GM12878 (cell line): ENCODE results near the gene CPA4. TPM values are rescaled to one million over a fixed set of nuclear protein-coding genes. Genes with fewer than 3 reads are reported as not detected.

Experiments used
- ATAC-seq: fragments of 200-7000 bp; cut with Tn5 transposase; 3 replicates; pipeline ENCODE4 v1.9.1; 2020; ENCODE audit warnings: mild to moderate bottlenecking, moderate library complexity
- BruUV-seq: library from RNA; stranded (reverse); fragments of 400-500 nt; replicated peaks from 2 replicates; lab custom pipeline; 2021; lab: Mats Ljungman, UMichigan
- CTCF ChIA-PET: fragments of 300-600 bp; sonication (Branson Sonifier 250); formaldehyde crosslinking; extraction: SDS; loops from one replicate; lab custom pipeline; 2021; ENCODE audit warnings: inconsistent platforms; lab: Yijun Ruan, JAX
- POLR2A ChIA-PET: fragments of 350-600 bp; formaldehyde crosslinking; extraction: SDS; loops from one replicate; lab custom pipeline; 2021; ENCODE audit warnings: inconsistent platforms; lab: Charles Lee
- RAD21 ChIA-PET: fragments of 300-600 bp; sonication (Branson Sonifier 250); formaldehyde crosslinking; loops from one replicate; lab custom pipeline; 2023; ENCODE audit warnings: antibody characterized with exemption; ENCODE audit not compliant: unreplicated experiment; lab: Charles Lee
- SMC1A ChIA-PET: fragments of 300-600 bp; sonication (Branson Sonifier 250); formaldehyde crosslinking; loops from one replicate; lab custom pipeline; 2023; ENCODE audit not compliant: unreplicated experiment, uncharacterized antibody; lab: Charles Lee
- DNase-seq: peaks from one replicate; pipeline ENCODE4 v3.0.0-alpha.2; 2011; ENCODE audit warnings: low read depth, low spot score
- FAIRE-seq: peaks from 3 replicates; lab custom pipeline; 2011; peaks lifted over from hg19 to GRCh38; lab: Jason Lieb, UNC
- H2AFZ ChIP-seq: 2 replicates; pipeline ENCODE4 v1.6.0; 2011; ENCODE audit warnings: low read depth, low read length, control low read depth; ENCODE audit not compliant: control insufficient read depth
- H3K27ac ChIP-seq: 2 replicates; pipeline ENCODE4 v1.5.1; 2011; ENCODE audit warnings: control low read depth; ENCODE audit not compliant: control insufficient read depth, insufficient read depth
- H3K27me3 ChIP-seq, 2 experiments: replicated peaks in 1 of 2; 2 replicates each; pipeline versions ENCODE4 v1.6.0 to v1.6.1; 2011; ENCODE audit warnings: low read length in 1 of 2; ENCODE audit not compliant: control insufficient read depth in 2 of 2, insufficient read depth in 2 of 2
- H3K36me3 ChIP-seq, 2 experiments: 2 replicates each; pipeline ENCODE4 v1.5.1; 2011; ENCODE audit warnings: low read length in 1 of 2; ENCODE audit not compliant: control insufficient read depth in 2 of 2, insufficient read depth in 2 of 2
- H3K4me1 ChIP-seq: 2 replicates; pipeline ENCODE4 v1.6.1; 2011; ENCODE audit warnings: mild to moderate bottlenecking, low read length, moderate library complexity, mixed read lengths; ENCODE audit not compliant: control insufficient read depth, insufficient read depth
- H3K4me2 ChIP-seq: 2 replicates; pipeline ENCODE4 v1.6.0; 2011; ENCODE audit warnings: control low read depth; ENCODE audit not compliant: control insufficient read depth, insufficient read depth
- H3K4me3 ChIP-seq: fragments of 200-600 bp; sonication (generic); 2 replicates; pipeline ENCODE4 v1.5.1; 2016
- H3K79me2 ChIP-seq: 2 replicates; pipeline ENCODE4 v1.6.0; 2011; ENCODE audit warnings: low read length; ENCODE audit not compliant: control insufficient read depth, insufficient read depth
- H3K9ac ChIP-seq: 2 replicates; pipeline ENCODE4 v1.8.0; 2011; ENCODE audit warnings: low read length, control low read depth, mixed read lengths; ENCODE audit not compliant: control insufficient read depth, insufficient read depth
- H3K9me3 ChIP-seq: replicated peaks from 3 replicates; pipeline ENCODE4 v1.5.1; 2011; ENCODE audit warnings: mild to moderate bottlenecking, low read length; ENCODE audit not compliant: control insufficient read depth, insufficient read depth
- H4K20me1 ChIP-seq: 2 replicates; pipeline ENCODE4 v1.6.0; 2011; ENCODE audit not compliant: control insufficient read depth, insufficient read depth
- CEBPZ ChIP-seq: fragments of 150-350 bp; IDR thresholded peaks from 2 replicates; pipeline ENCODE4 v1.6.1; 2016; ENCODE audit warnings: low read depth, low read length
- E2F4 ChIP-seq: IDR thresholded peaks from 2 replicates; pipeline ENCODE4 v1.6.1; 2012; ENCODE audit warnings: low read depth, low read length, improper control_type of control experiment
- MTA3 ChIP-seq: IDR thresholded peaks from 2 replicates; pipeline ENCODE4 v1.6.1; 2012; ENCODE audit warnings: low read length, inconsistent platforms, borderline replicate concordance
- PKNOX1 ChIP-seq: fragments of 450-650 bp; IDR thresholded peaks from 2 replicates; pipeline ENCODE4 v1.6.1; 2016; ENCODE audit warnings: mild to moderate bottlenecking
- RAD21 ChIP-seq: IDR thresholded peaks from 2 replicates; pipeline ENCODE4 v1.6.1; 2011; ENCODE audit warnings: mild to moderate bottlenecking, low read depth, low read length, moderate library complexity; ENCODE audit not compliant: insufficient read depth
- WGBS: methylation state at CpG from one replicate; pipeline ENCODE4 v1.1.6; 2016; ENCODE audit warnings: low lambda C conversion rate; ENCODE audit not compliant: insufficient replicate concordance, insufficient coverage; ENCODE audit errors: missing lambda C conversion rate; 5-methylcytosine and 5-hydroxymethylcytosine counted together
- in situ Hi-C: fragments of 300-500 bp; cut with MboI; formaldehyde crosslinking; loops from 9 replicates; pipeline ENCODE4 v1.14.3; 2018; ENCODE audit warnings: mixed read lengths
- intact Hi-C: fragments of 100-400 bp; cut with micrococcal nuclease; formaldehyde crosslinking; loops from one replicate; pipeline ENCODE4 v1.14.2; 2022; ENCODE audit not compliant: unreplicated experiment
- polyA plus RNA-seq, 11 experiments: library from polyadenylated mRNA; depleted of rRNA in 4 of 11; unstranded in 6 of 11; stranded (reverse) in 5 of 11; fragments of >200 nt; fragmentation: Nextera tagmentation in 4 of 11; fragmentation: Illumina TruSeq in 1 of 11; extraction: Ambion mirVana in 4 of 11; extraction: Trizol in 1 of 11; gene quantifications; 1 replicate in 1 of 11; 2 replicates in 10 of 11; pipeline versions ENCODE4 v1.2.1 to v1.2.3, GENCODE V29; 2011 to 2016; ENCODE audit warnings: inconsistent platforms in 2 of 11, missing spikeins in 2 of 11, low read depth in 1 of 11
- total RNA-seq, 4 experiments: library from RNA; depleted of rRNA in 3 of 4; stranded (reverse); fragments of >200 nt in 3 of 4; fragmentation: Illumina TruSeq in 1 of 4; extraction: Trizol in 1 of 4; gene quantifications; 2 replicates each; pipeline versions ENCODE4 v1.2.1 to v1.2.3, GENCODE V29; 2013 to 2021
- TF ChIP-seq, protein P1 (sequence below): IDR thresholded peaks from 2 replicates; pipeline ENCODE4 v1.6.1; 2012; ENCODE audit warnings: low read depth, low read length, improper control_type of control experiment

The CPA4 gene
- total and polyA plus RNA-seq, 10 of the 15 experiments (the other 5 are each of a cell fraction or from before 2014, with no cell fraction given), result 0.05 to 0.35 (median 0.18) TPM; not detected in 1

GRCh38 chr7:130254555-130254954 is 38.4 kb upstream of the CPA4 start:
- TF ChIP-seq E2F4, result no peak
- RAD21 ChIA-PET, result no interaction called here
- Histone ChIP-seq H3K9me3 (no peaks in the 10 kb centered on the region), H2AFZ (no peak overlapping the region), H3K9ac (no peak overlapping the region), H3K79me2 (no peaks in the 10 kb centered on the region), H3K4me2 (no peak overlapping the region), H4K20me1 (no peaks in the 10 kb centered on the region), H3K4me1 (no peaks in the 10 kb centered on the region), H3K27me3 (no peaks in the 10 kb centered on the region), H3K27ac (no peak overlapping the region), H3K36me3 (no peaks in the 10 kb centered on the region), H3K4me3 (no peak overlapping the region)
- WGBS, result 37% methylated on average over 6 of the region's 6 CpGs
- SMC1A ChIA-PET, result interaction anchor here (1.4 to 1.5 kb wide), 2 partner anchors 8 to 572 kb away, joined by 3 to 4 read pairs; no protein-coding TSS in a partner anchor
- in situ Hi-C loops (no loop called here), intact Hi-C loops (loop anchor here (1.0 kb wide), 1 partner anchor 12 kb away; no protein-coding TSS in a partner anchor)
- no peak for ATAC-seq
- no peak for FAIRE-seq
- no peak for DNase-seq
- POLR2A ChIA-PET, result no interaction called here
- CTCF ChIA-PET, result interaction anchor here (0.9 to 1.2 kb wide), 2 partner anchors 10 to 11 kb away, joined by 4 read pairs; no protein-coding TSS in a partner anchor
- BruUV-seq, result no TSS peak

GRCh38 chr7:130256704-130257103 is 36.3 kb upstream of the CPA4 start:
- intact Hi-C loops, result no loop called here
- no peak for DNase-seq
- no peak for FAIRE-seq
- H3K79me2 ChIP-seq, result no peaks in the 10 kb centered on the region
- POLR2A ChIA-PET, result no interaction called here
- RAD21 ChIA-PET, result interaction anchor here (1.0 kb wide), 1 partner anchor 412 kb away, joined by 3 read pairs; the partner anchor contains the start of gene COPG2
- no peak overlapping the region for H2AFZ ChIP-seq
- H3K9me3 ChIP-seq, result no peaks in the 10 kb centered on the region
- H3K4me1 ChIP-seq, result no peaks in the 10 kb centered on the region
- no peak overlapping the region for H3K27ac ChIP-seq
- H3K27me3 ChIP-seq, result no peaks in the 10 kb centered on the region
- in situ Hi-C loops, result no loop called here
- no peak overlapping the region for H3K4me2 ChIP-seq
- no peak overlapping the region for H3K4me3 ChIP-seq
- no peak overlapping the region for H3K9ac ChIP-seq
- H3K36me3 ChIP-seq, result no peaks in the 10 kb centered on the region
- CTCF ChIA-PET, result interaction anchor here (0.7 to 1.4 kb wide), 3 partner anchors 15 to 1165 kb away, joined by 3 to 6 read pairs (median 5); no protein-coding TSS in a partner anchor
- no peaks in the 10 kb centered on the region for H4K20me1 ChIP-seq
- ATAC-seq, result no peak
- SMC1A ChIA-PET, result interaction anchor here (1.2 to 1.5 kb wide), 2 partner anchors 10 to 13 kb away, joined by 4 read pairs; no protein-coding TSS in a partner anchor
- WGBS, result 50% methylated on average over 2 of the region's 2 CpGs
- BruUV-seq, result no TSS peak
- no peak for TF ChIP-seq MTA3
- no peak for TF ChIP-seq RAD21
- TF ChIP-seq PKNOX1, result no peak
- TF ChIP-seq CEBPZ, result no peak
- TF ChIP-seq, protein P1, sequence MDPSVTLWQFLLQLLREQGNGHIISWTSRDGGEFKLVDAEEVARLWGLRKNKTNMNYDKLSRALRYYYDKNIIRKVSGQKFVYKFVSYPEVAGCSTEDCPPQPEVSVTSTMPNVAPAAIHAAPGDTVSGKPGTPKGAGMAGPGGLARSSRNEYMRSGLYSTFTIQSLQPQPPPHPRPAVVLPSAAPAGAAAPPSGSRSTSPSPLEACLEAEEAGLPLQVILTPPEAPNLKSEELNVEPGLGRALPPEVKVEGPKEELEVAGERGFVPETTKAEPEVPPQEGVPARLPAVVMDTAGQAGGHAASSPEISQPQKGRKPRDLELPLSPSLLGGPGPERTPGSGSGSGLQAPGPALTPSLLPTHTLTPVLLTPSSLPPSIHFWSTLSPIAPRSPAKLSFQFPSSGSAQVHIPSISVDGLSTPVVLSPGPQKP, result no peak
